Activated CD8-positive, alpha-beta memory T cell treated with anti-CD3 and anti-CD28 coated beads, Interleukin-2, amount 50 U/mL, for 48 hours (primary cell): Measurements from ENCODE around the gene ARMH3.

Experiments used
- DNase-seq: peaks from one replicate; pipeline ENCODE4 v3.0.0-alpha.2; 2020

The ARMH3 gene

GRCh38 chr10:101935431-101935830 is 120.5 kb downstream of the ARMH3 start:
- DNase-seq: no peak

- no peak for DNase-seq
Measured at GRCh38 chr10:101934686-101935305, 121.2 kb downstream of the ARMH3 start.

GRCh38 chr10:101933976-101934375 is 122.0 kb downstream of the ARMH3 start:
- DNase-seq: no peak

GRCh38 chr10:101932183-101932582 is 123.8 kb downstream of the ARMH3 start:
- DNase-seq: no peak

GRCh38 chr10:101925027-101925426 is 130.9 kb downstream of the ARMH3 start:
- no peak for DNase-seq

- DNase-seq: no peak
Measured at GRCh38 chr10:101923256-101923655, 132.7 kb downstream of the ARMH3 start.

- DNase-seq: no peak
Measured at GRCh38 chr10:101922846-101923245, 133.1 kb downstream of the ARMH3 start.

- no peak for DNase-seq
Measured at GRCh38 chr10:101920546-101920945, 135.4 kb downstream of the ARMH3 start.

- no peak for DNase-seq
Measured at GRCh38 chr10:101919026-101919770, 136.8 kb downstream of the ARMH3 start.

- no peak for DNase-seq
Measured at GRCh38 chr10:101912561-101913179, 143.3 kb downstream of the ARMH3 start.

GRCh38 chr10:101906586-101907183 is 149.3 kb downstream of the ARMH3 start:
- no peak for DNase-seq

GRCh38 chr10:101905251-101905650 is 150.7 kb downstream of the ARMH3 start:
- no peak for DNase-seq

- DNase-seq: peak; percentile 53
Measured at GRCh38 chr10:101903827-101904550, 152.0 kb downstream of the ARMH3 start.

- no peak for DNase-seq
Measured at GRCh38 chr10:101902820-101903145, 153.2 kb downstream of the ARMH3 start.

- no peak for DNase-seq
Measured at GRCh38 chr10:101902032-101902819, 153.7 kb downstream of the ARMH3 start.

- DNase-seq: no peak
Measured at GRCh38 chr10:101901340-101901739, 154.6 kb downstream of the ARMH3 start.

GRCh38 chr10:101897633-101898032 is 158.3 kb downstream of the ARMH3 start:
- no peak for DNase-seq

- DNase-seq: no peak
Measured at GRCh38 chr10:101896225-101896877, 159.6 kb downstream of the ARMH3 start.

GRCh38 chr10:101895781-101896180 is 160.2 kb downstream of the ARMH3 start:
- no peak for DNase-seq

- no peak for DNase-seq
Measured at GRCh38 chr10:101894742-101895141, 161.2 kb downstream of the ARMH3 start.

GRCh38 chr10:101894266-101894665 is 161.7 kb downstream of the ARMH3 start:
- no peak for DNase-seq
